GM18868 (cell line): ENCODE measurements around the gene CCDC39.

ENCODE experiments used
- ATAC-seq: cut with Tn5 transposase; IDR thresholded peaks from one replicate; pipeline ENCODE4 v1.9.1; 2021; ENCODE audit warnings: mild to moderate bottlenecking, moderate library complexity; ENCODE audit not compliant: unreplicated experiment

The CCDC39 gene

GRCh38 chr3:180679178-180680096, at the start of gene CCDC39:
TSS of gene CCDC39 (minus strand) at chr3:180679489. CDS start at chr3:180679380, 109 bp downstream.
- ATAC-seq: peak; percentile 96

GRCh38 chr3:180720012-180720411, 40.7 kb upstream of the CCDC39 start:
- ATAC-seq: no peak

- ATAC-seq: no peak
Observed at GRCh38 chr3:180707896-180708295, 28.6 kb upstream of the CCDC39 start.

GRCh38 chr3:180705619-180706018, 26.3 kb upstream of the CCDC39 start:
- ATAC-seq: no peak

- ATAC-seq: no peak
Observed at GRCh38 chr3:180704532-180704931, 25.2 kb upstream of the CCDC39 start.

GRCh38 chr3:180700941-180701340, 21.7 kb upstream of the CCDC39 start:
- ATAC-seq: no peak

GRCh38 chr3:180698760-180699270, 19.5 kb upstream of the CCDC39 start:
- ATAC-seq: no peak

GRCh38 chr3:180694321-180694720, 15.0 kb upstream of the CCDC39 start:
- ATAC-seq: no peak

- no peak for ATAC-seq
Observed at GRCh38 chr3:180693656-180694055, 14.4 kb upstream of the CCDC39 start.

GRCh38 chr3:180690061-180690460, 10.8 kb upstream of the CCDC39 start:
- ATAC-seq: no peak

- ATAC-seq: no peak
Observed at GRCh38 chr3:180684807-180685206, 5.5 kb upstream of the CCDC39 start.

- no peak for ATAC-seq
Observed at GRCh38 chr3:180683816-180684215, 4.5 kb upstream of the CCDC39 start.

- ATAC-seq: peak; percentile 47
Observed at GRCh38 chr3:180680097-180680430, 775 bp upstream of the CCDC39 start.

GRCh38 chr3:180678231-180678630, 1.1 kb downstream of the CCDC39 start:
- peak; percentile 23 for ATAC-seq

- no peak for ATAC-seq
Observed at GRCh38 chr3:180661444-180661843, 17.8 kb downstream of the CCDC39 start.

- ATAC-seq: no peak
Observed at GRCh38 chr3:180657094-180657493, 22.2 kb downstream of the CCDC39 start.

- ATAC-seq: no peak
Observed at GRCh38 chr3:180656406-180656805, 22.9 kb downstream of the CCDC39 start.

- ATAC-seq: peak; percentile 75
Observed at GRCh38 chr3:180646187-180646790, 33.0 kb downstream of the CCDC39 start.

- no peak for ATAC-seq
Observed at GRCh38 chr3:180640987-180641386, 38.3 kb downstream of the CCDC39 start.

- peak; percentile 64 for ATAC-seq
Observed at GRCh38 chr3:180633722-180634121, 45.6 kb downstream of the CCDC39 start.

- no peak for ATAC-seq
Observed at GRCh38 chr3:180631317-180631716, 48.0 kb downstream of the CCDC39 start.

GRCh38 chr3:180630371-180630770, 48.9 kb downstream of the CCDC39 start:
- ATAC-seq: no peak
